Measurements from ENCODE around the gene FNDC4. TPM values are rescaled to one million over a fixed set of nuclear protein-coding genes. Genes with fewer than 3 reads are reported as not detected.

Gene FNDC4
- total and polyA plus RNA-seq, 8 donors: 0.89 to 23.3 (median 7.6) TPM

GRCh38 chr2:27489118-27489497, 5.9 kb downstream of the FNDC4 start:
- Histone ChIP-seq H3K27me3 (peaks cover 0 to 4% (median 0%) of the 10 kb centered on the region in 3 donors), H3K9me3 (no peaks in the 10 kb centered on the region), H3K4me3 (peak overlapping the region; percentile 55 to 66 (median 58)), H3K36me3 (peaks cover 0 to 23% (median 12%) of the 10 kb centered on the region in 4 donors), H3K27ac (peak overlapping the region; percentile 6 to 87 (median 77)), H3K4me1 (peaks cover 6 to 36% (median 25%) of the 10 kb centered on the region in 4 donors)
- 1 to 3% (median 3%) methylated on average over 11 of the region's 11 CpGs for WGBS, 5 donors
- DNase-seq: peak in 1 of 2 donors; percentile 62
- TF ChIP-seq EP300 (IDR thresholded peaks at IDR 0.05): no peak
- TF ChIP-seq POLR2AphosphoS5 (IDR thresholded peaks at IDR 0.05): no peak
- TF ChIP-seq, protein P1, sequence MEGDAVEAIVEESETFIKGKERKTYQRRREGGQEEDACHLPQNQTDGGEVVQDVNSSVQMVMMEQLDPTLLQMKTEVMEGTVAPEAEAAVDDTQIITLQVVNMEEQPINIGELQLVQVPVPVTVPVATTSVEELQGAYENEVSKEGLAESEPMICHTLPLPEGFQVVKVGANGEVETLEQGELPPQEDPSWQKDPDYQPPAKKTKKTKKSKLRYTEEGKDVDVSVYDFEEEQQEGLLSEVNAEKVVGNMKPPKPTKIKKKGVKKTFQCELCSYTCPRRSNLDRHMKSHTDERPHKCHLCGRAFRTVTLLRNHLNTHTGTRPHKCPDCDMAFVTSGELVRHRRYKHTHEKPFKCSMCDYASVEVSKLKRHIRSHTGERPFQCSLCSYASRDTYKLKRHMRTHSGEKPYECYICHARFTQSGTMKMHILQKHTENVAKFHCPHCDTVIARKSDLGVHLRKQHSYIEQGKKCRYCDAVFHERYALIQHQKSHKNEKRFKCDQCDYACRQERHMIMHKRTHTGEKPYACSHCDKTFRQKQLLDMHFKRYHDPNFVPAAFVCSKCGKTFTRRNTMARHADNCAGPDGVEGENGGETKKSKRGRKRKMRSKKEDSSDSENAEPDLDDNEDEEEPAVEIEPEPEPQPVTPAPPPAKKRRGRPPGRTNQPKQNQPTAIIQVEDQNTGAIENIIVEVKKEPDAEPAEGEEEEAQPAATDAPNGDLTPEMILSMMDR (IDR thresholded peaks at IDR 0.05): no peak
- TF ChIP-seq POLR2A (IDR thresholded peaks at IDR 0.05): no peak
- intact Hi-C loops (cut with DNase I; ENCODE audit: low total_unique reads): no loop called here

GRCh38 chr2:27485496-27485895, 9.5 kb downstream of the FNDC4 start:
- intact Hi-C loops (cut with DNase I; ENCODE audit: low total_unique reads): no loop called here
- 68 to 82% (median 72%) methylated on average over 3 of the region's 3 CpGs for WGBS, 5 donors
- H3K36me3 ChIP-seq: peaks cover 6 to 52% (median 45%) of the 10 kb centered on the region in 4 donors

DNA sequence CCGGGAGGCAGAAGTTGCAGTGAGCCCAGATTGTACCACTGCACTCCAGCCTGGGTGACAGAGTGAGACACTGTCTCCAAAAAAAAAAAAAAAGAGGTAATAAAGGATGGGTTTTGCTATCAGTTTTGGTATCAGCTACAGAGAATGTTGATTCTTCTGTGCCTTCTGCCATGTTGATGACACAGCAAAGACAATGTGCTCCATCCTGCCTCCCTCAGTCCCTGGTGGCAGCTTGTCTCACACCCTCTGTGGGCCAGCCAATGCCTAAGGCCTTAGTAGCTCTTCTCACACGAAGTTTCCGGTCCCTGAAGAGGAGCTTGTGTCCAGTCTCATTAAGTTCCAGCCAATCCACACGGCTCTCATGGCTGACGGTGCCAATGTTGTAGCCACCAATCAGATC, 23.0 kb downstream of the FNDC4 start:
- H3K36me3 ChIP-seq: peaks cover 15 to 83% (median 61%) of the 10 kb centered on the region in 4 donors
- intact Hi-C loops (cut with DNase I; ENCODE audit: low total_unique reads): no loop called here
- no peak for DNase-seq
- H3K27me3 ChIP-seq: no peaks in the 10 kb centered on the region
- WGBS, 5 donors: 86 to 94% (median 90%) methylated on average over 5 of the region's 5 CpGs
- TF ChIP-seq, protein P1 (IDR thresholded peaks at IDR 0.05): no peak
- no peak for TF ChIP-seq POLR2AphosphoS5 (IDR thresholded peaks at IDR 0.05)
- TF ChIP-seq POLR2A (IDR thresholded peaks at IDR 0.05): no peak
- no peak for TF ChIP-seq EP300 (IDR thresholded peaks at IDR 0.05)
- H3K4me3 ChIP-seq: no peak overlapping the region
- no peaks in the 10 kb centered on the region for H3K4me1 ChIP-seq
- H3K9me3 ChIP-seq: no peaks in the 10 kb centered on the region
- H3K27ac ChIP-seq: no peak overlapping the region

More at GRCh38 chr2:27485496-27485895, 9.5 kb downstream of the FNDC4 start:
- Histone ChIP-seq H3K27ac (no peak overlapping the region), H3K27me3 (no peaks in the 10 kb centered on the region), H3K4me3 (no peak overlapping the region), H3K4me1 (peaks cover 6 to 34% (median 23%) of the 10 kb centered on the region in 4 donors), H3K9me3 (no peaks in the 10 kb centered on the region)
- DNase-seq: no peak
- no peak for TF ChIP-seq EP300 (IDR thresholded peaks at IDR 0.05)

GRCh38 chr2:27464443-27464842, 30.6 kb downstream of the FNDC4 start:
- intact Hi-C loops (cut with DNase I; ENCODE audit: low total_unique reads): no loop called here
- Histone ChIP-seq H3K36me3 (peaks cover under 1 to 68% (median 30%) of the 10 kb centered on the region in 4 donors), H3K4me1 (no peaks in the 10 kb centered on the region), H3K9me3 (no peaks in the 10 kb centered on the region), H3K27ac (no peak overlapping the region), H3K27me3 (no peaks in the 10 kb centered on the region), H3K4me3 (no peak overlapping the region)
- no peak for TF ChIP-seq POLR2A (IDR thresholded peaks at IDR 0.05)
- TF ChIP-seq, protein P1 (IDR thresholded peaks at IDR 0.05): no peak
- TF ChIP-seq POLR2AphosphoS5 (IDR thresholded peaks at IDR 0.05): no peak
- TF ChIP-seq EP300 (IDR thresholded peaks at IDR 0.05): no peak
- 93 to 99% (median 98%) methylated on average over 7 of the region's 7 CpGs for WGBS, 5 donors
- no peak for DNase-seq

GRCh38 chr2:27461118-27461517, 33.9 kb downstream of the FNDC4 start:
- TF ChIP-seq, protein P1 (IDR thresholded peaks at IDR 0.05): no peak
- TF ChIP-seq EP300 (IDR thresholded peaks at IDR 0.05) (no peak), POLR2AphosphoS5 (IDR thresholded peaks at IDR 0.05) (no peak), POLR2A (IDR thresholded peaks at IDR 0.05) (no peak)
- Histone ChIP-seq H3K4me3 (no peak overlapping the region), H3K36me3 (peaks cover 20 to 88% (median 63%) of the 10 kb centered on the region in 4 donors), H3K9me3 (no peaks in the 10 kb centered on the region), H3K4me1 (no peaks in the 10 kb centered on the region), H3K27ac (no peak overlapping the region), H3K27me3 (no peaks in the 10 kb centered on the region)
- intact Hi-C loops (cut with DNase I; ENCODE audit: low total_unique reads): no loop called here
- peak in 1 of 2 donors; percentile 89 for DNase-seq
- 36 to 59% (median 49%) methylated on average over 8 of the region's 8 CpGs for WGBS, 5 donors

Data from stomach (tissue), 9 donors.